K562 (cell line): Measurements from ENCODE around the gene IFNGR2. TPM values are rescaled to one million over a fixed set of nuclear protein-coding genes. Genes with fewer than 3 reads are reported as not detected.

Experiments used
- C11orf30 ChIP-seq: fragments of 450-650 bp; IDR thresholded peaks from 2 replicates; pipeline ENCODE4 v1.6.1; 2016; ENCODE audit warnings: low read depth, mild to moderate bottlenecking
- COPS2 ChIP-seq: fragments of 450-650 bp; conservative IDR thresholded peaks from 2 replicates; pipeline ENCODE4 v1.6.1; 2016; ENCODE audit warnings: mild to moderate bottlenecking, moderate library complexity
- GABPA ChIP-seq: fragments of 200-800 bp; sonication (Bioruptor generic); conservative IDR thresholded peaks from 2 replicates; pipeline ENCODE4 v1.6.1; 2016; ENCODE audit warnings: low read depth, missing genetic modification characterization, missing compliant biosample characterization
- GTF2E2 ChIP-seq: fragments of 200-800 bp; sonication (Bioruptor generic); IDR thresholded peaks from 2 replicates; pipeline ENCODE4 v1.6.1; 2016; ENCODE audit warnings: missing genetic modification characterization, missing compliant biosample characterization
- KAT8 ChIP-seq: fragments of 450-650 bp; IDR thresholded peaks from 2 replicates; pipeline ENCODE4 v1.6.1; 2016; ENCODE audit warnings: low read depth, mild to moderate bottlenecking
- KLF6 ChIP-seq: fragments of 250-450 bp; sonication (Bioruptor Pico); IDR thresholded peaks from 2 replicates; pipeline ENCODE4 v1.4.0; 2020; ENCODE audit warnings: mild to moderate bottlenecking, moderate library complexity, borderline replicate concordance
- MYC ChIP-seq, 2 experiments: fragments of 250-450 bp in 1 of 2; sonication (Bioruptor Pico) in 1 of 2; IDR thresholded peaks; 2 replicates each; pipeline versions ENCODE4 v1.5.1 to v1.6.1; 2012 to 2021; ENCODE audit warnings: low read depth in 2 of 2, borderline replicate concordance in 1 of 2, improper control_type of control experiment in 1 of 2, low read length in 1 of 2, mild to moderate bottlenecking in 1 of 2, moderate library complexity in 1 of 2
- RCOR1 ChIP-seq, 2 experiments: IDR thresholded peaks; 2 replicates each; pipeline ENCODE4 v1.6.1; 2012; ENCODE audit warnings: low read depth in 2 of 2, low read length in 2 of 2, borderline replicate concordance in 1 of 2, improper control_type of control experiment in 1 of 2
- SAP30 ChIP-seq: fragments of 200-600 bp; sonication (generic); IDR thresholded peaks from 2 replicates; pipeline ENCODE4 v1.6.1; 2012; ENCODE audit warnings: borderline replicate concordance, low read depth, mild to moderate bottlenecking, moderate library complexity, low read length, control low read depth, inconsistent platforms; ENCODE audit not compliant: insufficient read depth, poor library complexity, severe bottlenecking
- SMARCA5 ChIP-seq: fragments of 450-650 bp; IDR thresholded peaks from 2 replicates; pipeline ENCODE4 v1.6.1; 2016
- THRB ChIP-seq: fragments of 450-650 bp; formaldehyde crosslinking; conservative IDR thresholded peaks from 2 replicates; pipeline ENCODE4 v1.4.0; 2022; ENCODE audit warnings: mild to moderate bottlenecking, missing genetic modification characterization
- ZEB2 ChIP-seq: fragments of 450-650 bp; IDR thresholded peaks from 2 replicates; pipeline ENCODE4 v1.6.1; 2016
- ZHX1 ChIP-seq: fragments of 150-350 bp; conservative IDR thresholded peaks from 2 replicates; pipeline ENCODE4 v1.6.1; 2014; ENCODE audit warnings: low read length
- polyA plus RNA-seq, 8 experiments: library from polyadenylated mRNA; depleted of rRNA in 4 of 8; stranded (reverse) in 5 of 8; unstranded in 3 of 8; fragments of >200 nt; fragmentation: Nextera tagmentation in 2 of 8; fragmentation: Illumina TruSeq in 1 of 8; extraction: Ambion mirVana in 2 of 8; extraction: Trizol in 1 of 8; gene quantifications; 2 replicates each; pipeline versions ENCODE4 v1.2.1 to v1.2.3, GENCODE V29; 2011 to 2014; ENCODE audit warnings: inconsistent platforms in 1 of 8, missing spikeins in 1 of 8
- total RNA-seq, 7 experiments: library from RNA; depleted of rRNA in 6 of 7; stranded (reverse); fragments of >200 nt in 6 of 7; fragmentation: Illumina TruSeq in 2 of 7; extraction: Trizol in 2 of 7; gene quantifications; 2 replicates each; pipeline versions ENCODE4 v1.2.1 to v1.2.3, GENCODE V29; 2011 to 2021; ENCODE audit warnings: low replicate concordance in 1 of 7

The IFNGR2 gene
- total and polyA plus RNA-seq, 9 of the 15 experiments (the other 6 are each of a cell fraction or from before 2014, with no cell fraction given), result 6.7 to 58.0 (median 28.5) TPM

DNA sequence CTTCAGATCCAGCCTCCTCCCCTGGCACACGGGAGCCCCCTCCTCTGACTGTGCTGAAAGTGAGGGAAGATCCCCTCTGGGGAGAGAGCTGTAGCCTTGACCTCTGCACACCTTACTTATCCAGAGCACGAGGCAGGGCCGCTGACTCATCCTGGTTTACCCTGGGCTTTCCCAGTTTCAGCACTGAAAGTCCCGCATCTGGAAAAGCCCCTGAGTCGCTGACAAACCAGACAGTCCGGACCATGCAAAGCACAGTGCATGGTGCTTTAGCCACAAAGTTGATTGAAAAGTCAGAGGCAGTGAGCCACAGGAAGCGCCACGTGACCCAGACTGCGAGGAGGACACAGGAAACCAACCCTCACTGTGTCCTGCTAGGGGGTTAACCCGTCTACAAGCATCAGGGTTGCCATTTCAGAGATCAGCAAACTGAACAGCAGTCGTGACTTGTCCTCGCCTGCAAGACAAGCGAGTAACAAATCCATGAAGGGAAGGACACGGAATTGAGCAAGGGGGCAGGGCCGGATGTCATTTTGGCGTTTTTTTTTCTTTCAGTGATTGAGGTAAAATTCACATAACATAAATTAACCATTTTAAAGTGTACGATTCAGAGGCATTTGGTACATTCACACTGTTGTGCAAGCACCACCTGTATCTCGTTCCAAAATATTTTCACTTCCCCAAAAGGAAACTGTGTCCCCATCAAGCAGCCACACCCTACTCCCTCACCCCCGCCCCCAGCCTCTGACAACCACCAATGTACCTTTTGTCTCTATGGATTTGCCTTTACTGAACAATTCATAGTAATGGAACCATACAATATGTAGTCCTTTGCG, 19.9 kb upstream of the IFNGR2 start (continued):
- no peak for TF ChIP-seq THRB
- TF ChIP-seq GABPA (tag), result peak; percentile 33; the same call in 1 of the 2 replicates
- TF ChIP-seq GTF2E2 (tag), result no peak
- peak; percentile 50 for TF ChIP-seq SAP30
- peak; percentile 14; the same call in 1 of the 2 replicates for TF ChIP-seq SMARCA5
- no peak; the same call in 1 of the 2 replicates for TF ChIP-seq KLF6 (CRISPR knock-in tag)
- no peak for TF ChIP-seq COPS2
- TF ChIP-seq C11orf30, result peak; percentile 80
- TF ChIP-seq MYC (IDR thresholded peaks at IDR 0.05; ENCODE audit: low read depth, low read length), result peak; percentile 71
- TF ChIP-seq MYC (CRISPR knock-in tag; IDR thresholded peaks at IDR 0.05; ENCODE audit: borderline replicate concordance, low read depth), result no peak
- peak; percentile 39; the same call in 1 of the 2 replicates for TF ChIP-seq ZEB2
- no peak for TF ChIP-seq ZHX1
- TF ChIP-seq RCOR1 (IDR thresholded peaks at IDR 0.05; ENCODE audit: borderline replicate concordance in 1 of 2, low read depth in 2 of 2, low read length in 2 of 2), result no peak
- TF ChIP-seq KAT8, result no peak
